Gastroesophageal sphincter (tissue), 4 donors: ENCODE measurements around the gene STAM2. TPM values are rescaled to one million over a fixed set of nuclear protein-coding genes. Genes with fewer than 3 reads are reported as not detected.

Experiments
- ATAC-seq: fragments of 150-250 bp; one replicate; pipeline ENCODE4 v1.9.1; 2016; ENCODE audit warnings: mild to moderate bottlenecking, moderate library complexity
- H3K27ac ChIP-seq, 4 donors: fragments of 200-600 bp; sonication (generic) in 3 of 4; 1 replicate in 3 of 4; 2 replicates in 1 of 4; pipeline ENCODE4 v1.5.1; 2016 to 2019
- H3K27me3 ChIP-seq: fragments of 200-600 bp; sonication (generic); one replicate; pipeline ENCODE4 v1.5.1; 2019
- H3K36me3 ChIP-seq, 2 donors: fragments of 200-600 bp; sonication (generic); one replicate each; pipeline ENCODE4 v1.5.1; 2019; ENCODE audit warnings: control low read depth in 1 of 2
- H3K4me1 ChIP-seq, 3 donors: fragments of 200-600 bp; sonication (generic); 1 replicate in 2 of 3; 2 replicates in 1 of 3; pipeline ENCODE4 v1.5.1; 2016 to 2019; ENCODE audit warnings: control low read depth in 2 of 3
- H3K4me3 ChIP-seq, 2 donors: fragments of 200-600 bp; sonication (generic); one replicate each; pipeline ENCODE4 v1.5.1; 2019; ENCODE audit warnings: mild to moderate bottlenecking in 1 of 2, moderate library complexity in 1 of 2
- H3K9me3 ChIP-seq, 3 donors: fragments of 200-600 bp; sonication (generic); one replicate each; pipeline ENCODE4 v1.5.1; 2017 to 2019; ENCODE audit warnings: control low read depth in 2 of 3
- EP300 ChIP-seq: sonication (generic); formaldehyde crosslinking; IDR thresholded peaks from one replicate; pipeline ENCODE4 v1.6.1; 2017; ENCODE audit warnings: antibody characterized with exemption, mild to moderate bottlenecking
- POLR2A ChIP-seq, 2 donors: fragments of 450-650 bp; IDR thresholded peaks; one replicate each; pipeline ENCODE4 v1.6.1; 2017; ENCODE audit warnings: antibody characterized with exemption in 2 of 2, mild to moderate bottlenecking in 2 of 2, moderate library complexity in 1 of 2
- POLR2AphosphoS5 ChIP-seq: sonication (generic); formaldehyde crosslinking; IDR thresholded peaks from one replicate; pipeline ENCODE4 v1.6.1; 2017; ENCODE audit warnings: antibody characterized with exemption
- WGBS, 2 donors: methylation state at CpG; one replicate each; pipeline ENCODE4 v1.1.5; 2018; ENCODE audit warnings: low coverage in 1 of 2; 5-methylcytosine and 5-hydroxymethylcytosine counted together
- total RNA-seq, 4 donors: library from RNA; depleted of rRNA; stranded (reverse); fragments of >200 nt; gene quantifications; one replicate each; pipeline ENCODE4 v1.1.0, GENCODE V29; 2016
- TF ChIP-seq, protein P1 (sequence below), 4 experiments: fragments of 200-600 bp in 2 of 4; fragments of 450-650 bp in 2 of 4; sonication (generic) in 1 of 4; IDR thresholded peaks; one replicate each; pipeline ENCODE4 v1.5.1; 2017 to 2019; ENCODE audit warnings: antibody characterized with exemption in 4 of 4, mild to moderate bottlenecking in 2 of 4, moderate library complexity in 2 of 4

The STAM2 gene
- total RNA-seq, 4 donors from 2014 or later: 28.8 to 40.7 (median 36.5) TPM

DNA sequence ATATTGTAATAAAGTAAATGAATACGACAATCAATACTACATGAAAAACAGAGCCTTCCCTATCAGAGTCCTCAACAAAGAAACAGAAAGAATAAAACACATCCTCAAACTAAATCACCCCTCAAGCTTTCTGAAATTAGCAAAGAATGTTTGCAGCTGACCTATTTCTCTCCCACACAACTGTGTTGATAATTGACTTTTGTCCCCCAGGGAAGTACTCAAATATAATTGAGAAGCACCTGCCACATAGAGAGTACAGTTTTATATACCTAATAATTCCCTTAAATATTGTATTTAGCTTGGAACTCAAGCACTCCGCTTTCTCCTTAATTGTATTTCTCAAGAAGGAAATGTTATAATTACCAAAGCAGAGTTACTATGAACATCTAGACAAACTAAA is 89.3 kb downstream of the STAM2 start:
- 92 to 97% methylated on average over 2 of the region's 2 CpGs for WGBS, 2 donors

DNA sequence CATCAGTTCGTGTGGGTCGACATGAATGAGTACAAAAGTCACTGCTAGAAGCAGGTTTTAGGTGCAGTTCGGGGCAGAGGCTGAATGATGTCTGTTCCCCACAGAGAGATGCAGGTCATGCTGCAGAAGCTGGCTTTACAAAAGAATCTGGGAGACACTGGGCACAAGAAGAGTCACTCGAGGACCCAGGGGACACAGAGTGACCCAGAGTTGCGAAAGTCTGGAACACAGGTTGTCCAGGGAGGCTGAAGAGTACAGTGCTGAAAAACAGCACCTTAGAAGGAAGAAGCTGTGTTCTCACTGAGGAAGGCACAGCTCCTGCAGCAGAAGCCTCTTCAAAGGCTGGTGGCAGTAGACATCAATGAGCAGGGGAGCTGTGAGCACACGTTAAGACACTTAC is 91.5 kb downstream of the STAM2 start:
- TF ChIP-seq POLR2AphosphoS5: no peak
- TF ChIP-seq, protein P1, sequence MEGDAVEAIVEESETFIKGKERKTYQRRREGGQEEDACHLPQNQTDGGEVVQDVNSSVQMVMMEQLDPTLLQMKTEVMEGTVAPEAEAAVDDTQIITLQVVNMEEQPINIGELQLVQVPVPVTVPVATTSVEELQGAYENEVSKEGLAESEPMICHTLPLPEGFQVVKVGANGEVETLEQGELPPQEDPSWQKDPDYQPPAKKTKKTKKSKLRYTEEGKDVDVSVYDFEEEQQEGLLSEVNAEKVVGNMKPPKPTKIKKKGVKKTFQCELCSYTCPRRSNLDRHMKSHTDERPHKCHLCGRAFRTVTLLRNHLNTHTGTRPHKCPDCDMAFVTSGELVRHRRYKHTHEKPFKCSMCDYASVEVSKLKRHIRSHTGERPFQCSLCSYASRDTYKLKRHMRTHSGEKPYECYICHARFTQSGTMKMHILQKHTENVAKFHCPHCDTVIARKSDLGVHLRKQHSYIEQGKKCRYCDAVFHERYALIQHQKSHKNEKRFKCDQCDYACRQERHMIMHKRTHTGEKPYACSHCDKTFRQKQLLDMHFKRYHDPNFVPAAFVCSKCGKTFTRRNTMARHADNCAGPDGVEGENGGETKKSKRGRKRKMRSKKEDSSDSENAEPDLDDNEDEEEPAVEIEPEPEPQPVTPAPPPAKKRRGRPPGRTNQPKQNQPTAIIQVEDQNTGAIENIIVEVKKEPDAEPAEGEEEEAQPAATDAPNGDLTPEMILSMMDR (IDR thresholded peaks at IDR 0.05): no peak
- TF ChIP-seq POLR2A (IDR thresholded peaks at IDR 0.05): no peak
- no peak for TF ChIP-seq EP300
- Histone ChIP-seq H3K27me3 (no peaks in the 10 kb centered on the region), H3K27ac (no peak overlapping the region), H3K9me3 (no peaks in the 10 kb centered on the region), H3K4me3 (no peak overlapping the region), H3K4me1 (no peaks in the 10 kb centered on the region), H3K36me3 (no peaks in the 10 kb centered on the region)
- WGBS, 2 donors: 88 to 90% methylated on average over 6 of the region's 6 CpGs
- no peak for ATAC-seq

More for the DNA sequence above, 89.3 kb downstream of the STAM2 start:
- Histone ChIP-seq H3K27ac (no peak overlapping the region), H3K4me1 (no peaks in the 10 kb centered on the region), H3K27me3 (no peaks in the 10 kb centered on the region), H3K4me3 (no peak overlapping the region), H3K36me3 (no peaks in the 10 kb centered on the region), H3K9me3 (no peaks in the 10 kb centered on the region)
- TF ChIP-seq POLR2AphosphoS5 (no peak), EP300 (no peak), POLR2A (IDR thresholded peaks at IDR 0.05) (no peak)
- TF ChIP-seq, protein P1 (IDR thresholded peaks at IDR 0.05): no peak
- ATAC-seq: no peak

DNA sequence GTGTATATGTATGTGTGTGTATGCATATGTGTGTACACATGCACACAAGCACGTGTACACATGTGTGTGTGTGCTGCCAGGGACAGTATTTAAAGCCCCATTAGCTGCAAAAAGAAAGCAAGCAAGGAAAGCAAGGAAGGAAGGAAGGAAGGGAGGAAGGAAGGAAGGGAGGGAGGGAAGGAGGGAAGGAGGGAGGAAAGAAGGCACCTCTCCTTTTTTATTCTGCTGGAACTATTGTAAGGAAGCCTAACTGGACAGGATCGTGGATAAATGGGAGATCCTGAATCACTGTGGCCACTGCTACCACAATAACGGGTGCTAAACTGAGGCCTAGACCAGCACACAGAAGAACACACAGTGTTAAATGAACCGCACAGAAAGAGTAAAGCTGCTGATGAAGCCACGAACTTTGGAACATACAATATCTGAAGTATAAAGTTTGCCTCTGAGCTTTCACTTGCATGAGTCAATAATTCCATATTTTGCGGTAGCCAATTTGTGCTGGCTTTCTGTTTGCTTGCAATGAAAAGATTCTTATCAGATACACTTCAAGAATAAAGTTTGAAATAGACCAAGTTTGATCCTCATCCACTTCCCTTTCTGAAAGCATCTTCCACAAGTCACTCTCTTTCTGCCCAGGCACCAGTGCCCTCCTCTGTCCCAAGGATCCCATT is 92.2 kb downstream of the STAM2 start:
- no peaks in the 10 kb centered on the region for H3K36me3 ChIP-seq
- no peaks in the 10 kb centered on the region for H3K9me3 ChIP-seq
- no peaks in the 10 kb centered on the region for H3K27me3 ChIP-seq
- H3K4me3 ChIP-seq: no peak overlapping the region
- 72 to 88% methylated on average over 2 to 5 of the region's 6 CpGs for WGBS, 2 donors
- no peaks in the 10 kb centered on the region for H3K4me1 ChIP-seq
- TF ChIP-seq EP300: no peak
- TF ChIP-seq POLR2AphosphoS5: no peak
- TF ChIP-seq, protein P1 (IDR thresholded peaks at IDR 0.05): no peak
- TF ChIP-seq POLR2A (IDR thresholded peaks at IDR 0.05): no peak
- no peak overlapping the region for H3K27ac ChIP-seq
- ATAC-seq: no peak

DNA sequence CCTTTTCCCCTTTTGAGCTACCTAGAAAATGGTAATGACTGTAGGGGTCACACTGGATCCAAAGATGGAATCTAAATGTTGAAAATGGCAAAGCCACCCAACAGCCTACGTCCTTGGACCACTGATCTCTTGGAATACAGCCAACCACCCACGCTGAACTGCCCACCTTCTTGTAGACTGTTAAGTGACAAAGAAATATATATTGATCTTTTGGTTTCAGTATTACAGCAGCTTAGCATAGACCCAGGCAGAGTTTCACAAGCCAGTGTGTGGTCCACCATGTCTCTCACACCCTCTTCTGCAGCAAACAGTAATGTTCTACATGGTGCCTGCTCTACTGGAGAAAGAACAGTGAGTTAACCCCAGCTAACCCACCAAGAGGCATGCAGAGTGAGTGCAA is 96.9 kb downstream of the STAM2 start:
- H3K36me3 ChIP-seq: no peaks in the 10 kb centered on the region
- TF ChIP-seq, protein P1 (IDR thresholded peaks at IDR 0.05): no peak
- TF ChIP-seq POLR2AphosphoS5 (no peak), EP300 (no peak), POLR2A (IDR thresholded peaks at IDR 0.05) (no peak)
- no peaks in the 10 kb centered on the region for H3K27me3 ChIP-seq
- WGBS, 2 donors: 66 to 80% methylated on average over 1 to 2 of the region's 2 CpGs
- H3K9me3 ChIP-seq: no peaks in the 10 kb centered on the region
- H3K4me1 ChIP-seq: no peaks in the 10 kb centered on the region
- no peak for ATAC-seq
- H3K4me3 ChIP-seq: no peak overlapping the region
- H3K27ac ChIP-seq: no peak overlapping the region

DNA sequence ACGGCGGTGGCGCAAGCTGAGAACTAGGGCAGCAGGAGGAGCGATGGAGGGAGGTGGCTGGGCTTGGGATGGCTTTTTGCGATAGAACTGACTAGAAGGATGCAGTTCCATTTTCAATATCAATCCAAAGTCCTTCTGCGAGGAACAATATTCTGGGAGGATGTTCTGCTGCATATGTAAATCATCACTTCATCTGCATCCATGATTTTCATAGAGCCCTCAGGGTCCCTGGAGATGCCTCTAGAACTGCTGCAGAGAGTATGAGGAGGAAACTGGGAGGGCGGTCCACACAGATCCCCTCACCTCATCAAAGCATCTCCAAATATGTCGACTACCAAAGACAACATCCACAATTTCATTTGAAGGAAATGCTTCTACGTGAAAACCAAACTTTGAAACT is 97.5 kb downstream of the STAM2 start:
- ATAC-seq: no peak
- H3K4me1 ChIP-seq: no peaks in the 10 kb centered on the region
- no peaks in the 10 kb centered on the region for H3K9me3 ChIP-seq
- H3K4me3 ChIP-seq: no peak overlapping the region
- TF ChIP-seq POLR2A (IDR thresholded peaks at IDR 0.05): no peak
- TF ChIP-seq, protein P1 (IDR thresholded peaks at IDR 0.05): no peak
- no peak for TF ChIP-seq EP300
- no peak for TF ChIP-seq POLR2AphosphoS5
- H3K27me3 ChIP-seq: no peaks in the 10 kb centered on the region
- H3K27ac ChIP-seq: no peak overlapping the region
- 91 to 92% methylated on average over 4 to 9 of the region's 9 CpGs for WGBS, 2 donors
- no peaks in the 10 kb centered on the region for H3K36me3 ChIP-seq
